Measurements from ENCODE around the gene EFHC2. TPM values are rescaled to one million over a fixed set of nuclear protein-coding genes. Genes with fewer than 3 reads are reported as not detected.

The EFHC2 gene
- total and polyA plus RNA-seq, 4 donors: 0.08 to 0.56 TPM; not detected in 2

GRCh38 chrX:44174061-44174460 lies 169.4 kb downstream of the EFHC2 start:
- no peaks in the 10 kb centered on the region for H3K4me1 ChIP-seq (ENCODE audit: control insufficient read depth in 4 of 4, insufficient read depth in 4 of 4, low read length in 3 of 4)
- no peak for DNase-seq (ENCODE audit: low spot score)
- H3K9ac ChIP-seq (ENCODE audit: low read depth in 1 of 2, low read length in 2 of 2): no peak overlapping the region
- 92% methylated on average over 3 of the region's 3 CpGs for WGBS
- TF ChIP-seq HNF4G (IDR thresholded peaks at IDR 0.05) (no peak), JUND (IDR thresholded peaks at IDR 0.05) (no peak), RAD21 (IDR thresholded peaks at IDR 0.05) (no peak), NR2F2 (IDR thresholded peaks at IDR 0.05) (no peak), FOXA1 (IDR thresholded peaks at IDR 0.05) (no peak), TAF1 (conservative IDR thresholded peaks at IDR 0.05) (no peak), FOXA2 (IDR thresholded peaks at IDR 0.05) (no peak), REST (IDR thresholded peaks at IDR 0.05) (no peak), YY1 (IDR thresholded peaks at IDR 0.05) (no peak), HNF4A (conservative IDR thresholded peaks at IDR 0.05) (no peak), GABPA (IDR thresholded peaks at IDR 0.05 in 1 of 2, conservative IDR thresholded peaks at IDR 0.05 in 1 of 2) (no peak), RXRA (IDR thresholded peaks at IDR 0.05) (no peak), SP1 (IDR thresholded peaks at IDR 0.05) (no peak), MAX (IDR thresholded peaks at IDR 0.05) (no peak), ZBTB33 (IDR thresholded peaks at IDR 0.05) (no peak), EGR1 (IDR thresholded peaks at IDR 0.05; ENCODE audit: low read depth in 2 of 2) (no peak), CTCF (IDR thresholded peaks at IDR 0.05; ENCODE audit: low read depth, low read length, missing input control) (no peak)
- H3K4me3 ChIP-seq (ENCODE audit: low read depth in 1 of 3, low read length in 3 of 3): no peak overlapping the region
- H3K36me3 ChIP-seq (ENCODE audit: control insufficient read depth in 4 of 4, insufficient read depth in 3 of 4, low read depth in 1 of 4, low read length in 3 of 4): no peaks in the 10 kb centered on the region
- no peak overlapping the region for H3K27ac ChIP-seq (ENCODE audit: low read depth in 1 of 2, low read length in 2 of 2)
- H3K27me3 ChIP-seq (ENCODE audit: control insufficient read depth in 4 of 4, insufficient read depth in 4 of 4, low read length in 3 of 4): no peaks in the 10 kb centered on the region
- no peaks in the 10 kb centered on the region for H3K9me3 ChIP-seq (ENCODE audit: control insufficient read depth in 4 of 4, low read length in 3 of 4)

- 74% methylated on average over 3 of the region's 3 CpGs for WGBS
- no peaks in the 10 kb centered on the region for H3K27me3 ChIP-seq (ENCODE audit: control insufficient read depth in 4 of 4, insufficient read depth in 4 of 4, low read length in 3 of 4)
- H3K9me3 ChIP-seq (ENCODE audit: control insufficient read depth in 4 of 4, low read length in 3 of 4): no peaks in the 10 kb centered on the region
- no peak overlapping the region for H3K27ac ChIP-seq (ENCODE audit: low read depth in 1 of 2, low read length in 2 of 2)
- no peak overlapping the region for H3K4me3 ChIP-seq (ENCODE audit: low read depth in 1 of 3, low read length in 3 of 3)
- no peaks in the 10 kb centered on the region for H3K36me3 ChIP-seq (ENCODE audit: control insufficient read depth in 4 of 4, insufficient read depth in 3 of 4, low read depth in 1 of 4, low read length in 3 of 4)
- no peaks in the 10 kb centered on the region for H3K4me1 ChIP-seq (ENCODE audit: control insufficient read depth in 4 of 4, insufficient read depth in 4 of 4, low read length in 3 of 4)
- TF ChIP-seq FOXA2 (IDR thresholded peaks at IDR 0.05) (no peak), GABPA (IDR thresholded peaks at IDR 0.05 in 1 of 2, conservative IDR thresholded peaks at IDR 0.05 in 1 of 2) (no peak)
- no peak overlapping the region for H3K9ac ChIP-seq (ENCODE audit: low read depth in 1 of 2, low read length in 2 of 2)
- DNase-seq (ENCODE audit: low spot score): no peak
These were observed 170.3 kb downstream of the EFHC2 start for GRCh38 chrX:44173219-44173618.

Measured in liver (tissue), 9 donors.